ENCODE data around the gene HTRA3.

HTRA3 gene

DNA sequence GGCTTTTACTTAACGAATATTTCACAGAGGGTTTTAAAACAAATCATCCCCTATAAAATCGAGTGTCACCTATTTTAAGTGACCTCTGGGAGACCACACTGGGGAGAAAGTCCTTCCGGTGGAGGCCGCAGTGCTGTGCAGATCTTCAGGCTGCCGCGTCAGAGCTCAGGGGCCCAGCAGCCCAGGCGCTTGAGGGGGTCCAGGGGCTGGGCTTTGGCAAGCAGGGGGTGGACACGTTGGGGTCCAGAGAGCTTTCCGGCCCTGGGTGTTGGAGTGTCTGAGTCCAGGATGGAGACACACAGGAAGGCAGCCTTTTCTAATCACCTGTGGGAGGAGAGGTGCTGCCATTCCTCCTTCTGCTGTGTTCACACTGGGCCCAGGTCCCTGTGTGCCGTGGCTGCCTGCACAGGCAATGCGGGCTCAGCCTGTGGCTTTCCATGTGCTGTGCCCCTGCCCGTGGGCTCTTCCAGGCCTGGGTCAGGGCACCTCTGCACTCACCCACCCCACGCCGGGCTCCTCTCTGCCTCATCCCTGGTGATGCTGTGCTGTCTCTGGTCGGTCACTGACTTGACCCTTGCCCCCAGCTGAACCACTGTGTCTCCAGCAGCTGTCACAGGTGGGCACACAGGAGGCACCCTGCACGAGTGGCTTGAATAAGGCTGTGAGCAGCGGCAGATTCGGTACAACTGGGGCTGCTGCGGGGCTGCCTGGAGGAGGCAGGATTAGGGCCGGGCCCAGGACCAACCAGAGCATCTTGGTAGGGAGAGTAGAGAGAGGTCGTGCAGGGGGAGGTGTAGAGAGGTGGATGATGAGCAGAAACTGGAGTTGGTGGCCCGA, 10.0 kb downstream of the HTRA3 start:
- no peaks in the 10 kb centered on the region for H3K9me3 ChIP-seq (ENCODE audit: insufficient read depth, low read length)
- no peaks in the 10 kb centered on the region for H3K79me2 ChIP-seq (ENCODE audit: low read length)
- H3K27me3 ChIP-seq (ENCODE audit: low read depth, low read length), result peaks cover 5% of the 10 kb centered on the region; the same call in 1 of the 2 replicates
- H3K4me3 ChIP-seq (ENCODE audit: low read length), result no peak overlapping the region
- H3K9ac ChIP-seq (ENCODE audit: low read length), result no peak overlapping the region
- no peaks in the 10 kb centered on the region for H4K20me1 ChIP-seq (ENCODE audit: insufficient read depth, low read length)
- H3K27ac ChIP-seq (ENCODE audit: low read length), result no peak overlapping the region
- no peaks in the 10 kb centered on the region; the same call in 1 of the 2 replicates for H3K4me1 ChIP-seq (ENCODE audit: low read length)
- no peaks in the 10 kb centered on the region for H3K36me3 ChIP-seq (replicated peaks; ENCODE audit: low read depth, low read length)
- no peak overlapping the region for H2AFZ ChIP-seq (ENCODE audit: low read depth, low read length)
- no peak for TF ChIP-seq CTCF (IDR thresholded peaks at IDR 0.05; ENCODE audit: low read depth, low read length)
- no peak for TF ChIP-seq EZH2phosphoT487 (IDR thresholded peaks at IDR 0.05; ENCODE audit: low read depth)
- no peak overlapping the region for H3K4me2 ChIP-seq (ENCODE audit: low read length)

DNA sequence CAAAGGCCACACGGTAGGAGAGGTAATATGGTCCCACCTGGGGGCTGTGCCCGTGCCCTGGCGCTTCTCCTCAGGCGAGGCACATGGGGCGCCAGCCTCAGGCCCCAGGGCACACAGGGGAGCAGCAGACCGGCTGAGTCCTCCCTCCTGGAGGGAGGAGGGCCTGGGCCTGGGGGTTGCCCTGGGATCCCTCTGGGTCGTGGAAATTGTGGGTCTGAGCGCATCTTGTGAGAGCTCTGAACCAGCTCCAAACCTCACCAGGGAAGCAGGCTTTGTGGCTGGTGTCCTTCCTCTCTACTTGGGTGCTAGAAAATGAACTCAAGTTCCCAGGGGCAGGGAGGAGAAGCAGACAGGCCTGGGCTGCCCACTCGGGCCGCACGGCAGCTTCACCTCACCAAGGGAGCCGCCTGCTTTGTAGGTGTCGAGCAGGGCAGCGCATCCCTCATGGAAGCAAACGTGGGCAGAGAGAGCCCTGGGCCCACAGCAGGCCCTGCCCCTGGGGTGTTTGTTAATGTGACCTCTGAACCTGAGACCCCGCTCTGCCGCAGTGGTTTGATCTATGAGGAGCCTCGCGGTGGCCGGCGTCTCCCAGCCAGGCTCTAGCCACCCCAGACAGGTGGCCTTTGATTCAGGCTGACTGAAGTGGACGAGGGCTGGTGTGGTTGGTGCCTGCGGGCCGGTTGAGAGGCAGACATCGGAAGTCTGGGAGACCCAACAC, 10.8 kb downstream of the HTRA3 start:
- TF ChIP-seq CTCF (IDR thresholded peaks at IDR 0.05; ENCODE audit: low read depth, low read length) (no peak), EZH2phosphoT487 (IDR thresholded peaks at IDR 0.05; ENCODE audit: low read depth) (no peak)
- Histone ChIP-seq H3K4me1 (ENCODE audit: low read length) (no peaks in the 10 kb centered on the region; the same call in 1 of the 2 replicates), H3K27me3 (ENCODE audit: low read depth, low read length) (peaks cover 5% of the 10 kb centered on the region; the same call in 1 of the 2 replicates), H4K20me1 (ENCODE audit: insufficient read depth, low read length) (no peaks in the 10 kb centered on the region), H2AFZ (ENCODE audit: low read depth, low read length) (no peak overlapping the region), H3K79me2 (ENCODE audit: low read length) (no peaks in the 10 kb centered on the region), H3K36me3 (replicated peaks; ENCODE audit: low read depth, low read length) (no peaks in the 10 kb centered on the region), H3K4me3 (ENCODE audit: low read length) (no peak overlapping the region), H3K9ac (ENCODE audit: low read length) (no peak overlapping the region), H3K4me2 (ENCODE audit: low read length) (no peak overlapping the region), H3K27ac (ENCODE audit: low read length) (no peak overlapping the region), H3K9me3 (ENCODE audit: insufficient read depth, low read length) (no peaks in the 10 kb centered on the region)

- no peaks in the 10 kb centered on the region; the same call in 1 of the 2 replicates for H3K4me1 ChIP-seq (ENCODE audit: low read length)
- H3K9me3 ChIP-seq (ENCODE audit: insufficient read depth, low read length), result no peaks in the 10 kb centered on the region
- H3K9ac ChIP-seq (ENCODE audit: low read length), result no peak overlapping the region
- no peaks in the 10 kb centered on the region for H3K36me3 ChIP-seq (replicated peaks; ENCODE audit: low read depth, low read length)
- no peak overlapping the region for H3K4me3 ChIP-seq (ENCODE audit: low read length)
- no peak overlapping the region for H3K27ac ChIP-seq (ENCODE audit: low read length)
- peaks cover 5% of the 10 kb centered on the region; the same call in 1 of the 2 replicates for H3K27me3 ChIP-seq (ENCODE audit: low read depth, low read length)
- TF ChIP-seq CTCF (IDR thresholded peaks at IDR 0.05; ENCODE audit: low read depth, low read length) (no peak), EZH2phosphoT487 (IDR thresholded peaks at IDR 0.05; ENCODE audit: low read depth) (no peak)
- H2AFZ ChIP-seq (ENCODE audit: low read depth, low read length), result no peak overlapping the region
- H3K79me2 ChIP-seq (ENCODE audit: low read length), result no peaks in the 10 kb centered on the region
- H4K20me1 ChIP-seq (ENCODE audit: insufficient read depth, low read length), result no peaks in the 10 kb centered on the region
- no peak overlapping the region for H3K4me2 ChIP-seq (ENCODE audit: low read length)
These were observed 11.4 kb downstream of the HTRA3 start for GRCh38 chr4:8280876-8281440.
